Bronchial epithelial cell (primary cell): ENCODE data around the gene ADCY7. TPM values are rescaled to one million over a fixed set of nuclear protein-coding genes. Genes with fewer than 3 reads are reported as not detected.

Experiments used
- DNase-seq: peaks from one replicate; pipeline ENCODE4 v3.0.0-alpha.2; 2010; ENCODE audit warnings: low read depth
- FAIRE-seq: peaks from 2 replicates; lab custom pipeline; 2011; peaks lifted over from hg19 to GRCh38; lab: Jason Lieb, UNC
- H3K27me3 ChIP-seq: 2 replicates; pipeline ENCODE4 v1.5.1; 2011; ENCODE audit warnings: low read length; ENCODE audit not compliant: control insufficient read depth, insufficient read depth
- H3K36me3 ChIP-seq: 2 replicates; pipeline ENCODE4 v1.5.1; 2011; ENCODE audit warnings: low read length; ENCODE audit not compliant: control insufficient read depth, insufficient read depth
- H3K4me3 ChIP-seq: 2 replicates; pipeline ENCODE4 v1.5.1; 2011; ENCODE audit warnings: mild to moderate bottlenecking, low read depth, low read length, control low read depth
- CTCF ChIP-seq: IDR thresholded peaks from 2 replicates; pipeline ENCODE4 v1.5.1; 2011; ENCODE audit warnings: mild to moderate bottlenecking, moderate library complexity, low read length, control low read depth, inconsistent platforms; ENCODE audit not compliant: insufficient read depth, severe bottlenecking
- total RNA-seq: library from RNA; depleted of rRNA; stranded (reverse); fragments of >200 nt; gene quantifications from 2 replicates; pipeline ENCODE4 v1.2.1, GENCODE V29; 2014

Gene ADCY7
- total RNA-seq, 1 donor from 2014 or later, result 29.2 TPM

DNA sequence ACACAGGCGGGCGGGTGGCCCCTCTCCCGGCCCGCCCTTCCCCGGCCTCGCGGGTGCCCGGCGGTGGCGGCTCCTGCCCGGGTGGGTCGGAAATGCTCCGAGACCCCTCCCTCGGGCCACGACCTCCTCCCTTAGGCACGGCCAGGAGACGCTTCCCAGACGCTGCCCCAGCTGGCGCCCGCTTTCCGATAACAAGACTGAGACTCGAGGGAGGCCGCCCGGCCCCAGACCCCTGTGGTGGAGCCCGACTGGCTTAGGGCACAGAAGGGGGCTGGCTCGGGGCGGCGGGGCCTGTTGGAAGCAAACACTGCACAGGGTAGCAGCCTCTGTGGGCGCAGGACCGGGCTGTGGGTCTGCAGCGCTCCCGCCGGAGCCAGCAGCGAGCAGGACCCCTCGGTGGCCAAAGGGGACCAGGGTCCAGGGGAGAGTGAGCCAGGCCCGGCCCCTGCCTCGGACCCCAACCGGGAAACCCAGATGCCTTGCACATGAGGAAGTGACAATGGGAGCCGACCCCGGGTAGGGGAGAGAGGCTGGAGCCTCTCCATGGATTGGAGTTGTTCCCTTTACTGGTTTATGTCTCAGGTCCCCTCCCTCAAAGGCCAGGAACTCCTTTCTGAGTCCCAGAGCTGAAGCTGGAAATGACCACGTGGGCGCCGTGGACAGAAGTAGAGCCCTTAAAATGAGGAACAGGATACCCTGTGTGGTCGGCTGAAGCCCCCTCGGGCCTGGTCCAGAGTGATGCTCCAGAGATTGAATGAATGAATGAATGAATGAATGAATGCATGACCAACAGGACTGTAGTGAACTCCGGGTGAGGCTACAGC is 19.8 kb upstream of the ADCY7 start:
- no peaks in the 10 kb centered on the region for H3K27me3 ChIP-seq
- DNase-seq (no peak), FAIRE-seq (no peak)
- no peaks in the 10 kb centered on the region for H3K36me3 ChIP-seq
- no peak for TF ChIP-seq CTCF
- H3K4me3 ChIP-seq, result peak overlapping the region; percentile 65

GRCh38 chr16:50247123-50247905 is 19.0 kb upstream of the ADCY7 start:
- no peak for TF ChIP-seq CTCF
- Histone ChIP-seq H3K36me3 (no peaks in the 10 kb centered on the region), H3K27me3 (no peaks in the 10 kb centered on the region), H3K4me3 (no peak overlapping the region)
- DNase-seq (no peak), FAIRE-seq (no peak)

- no peak for TF ChIP-seq CTCF
- no peaks in the 10 kb centered on the region for H3K27me3 ChIP-seq
- H3K36me3 ChIP-seq, result no peaks in the 10 kb centered on the region
- DNase-seq (no peak), FAIRE-seq (no peak)
- H3K4me3 ChIP-seq, result no peak overlapping the region
Observed at GRCh38 chr16:50247906-50248608, 18.3 kb upstream of the ADCY7 start.

GRCh38 chr16:50248845-50249244 is 17.5 kb upstream of the ADCY7 start:
- Histone ChIP-seq H3K27me3 (no peaks in the 10 kb centered on the region), H3K4me3 (no peak overlapping the region), H3K36me3 (no peaks in the 10 kb centered on the region)
- no peak for DNase-seq
- no peak for FAIRE-seq
- TF ChIP-seq CTCF, result no peak

DNA sequence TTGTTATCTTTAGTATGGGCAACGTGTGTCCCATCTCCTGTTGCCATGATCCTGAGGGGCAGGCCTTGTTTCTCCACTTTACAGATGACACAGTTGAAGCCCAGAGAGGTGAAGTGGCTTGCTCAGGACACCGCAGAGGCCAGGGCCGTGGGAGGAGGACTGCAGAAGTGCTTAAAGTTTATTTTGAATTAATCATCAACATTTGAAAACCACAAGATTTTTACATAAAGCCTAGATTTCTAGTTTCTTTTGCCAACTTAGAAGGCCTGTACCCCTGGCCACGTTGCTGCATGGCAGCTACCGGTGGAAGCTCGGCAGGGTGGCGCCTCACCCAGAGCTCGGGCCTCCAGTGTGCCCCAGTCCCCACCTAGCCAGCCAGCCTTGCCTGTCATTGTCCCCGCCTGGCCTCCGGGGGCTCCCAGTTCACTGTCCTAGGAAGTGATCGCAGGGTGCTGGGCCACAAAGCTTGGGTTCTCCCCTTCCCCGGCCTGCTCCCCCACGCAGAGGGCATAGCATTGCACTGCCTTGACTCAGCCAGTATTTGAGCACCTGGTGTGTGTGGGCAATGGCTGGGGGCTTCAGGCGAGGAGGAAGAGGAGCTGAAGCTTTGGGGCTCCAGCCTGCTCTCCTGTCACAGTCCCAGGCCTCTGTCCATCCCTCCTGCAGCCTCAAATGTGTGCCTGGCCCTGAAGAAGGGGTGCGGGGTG is 14.8 kb upstream of the ADCY7 start:
- DNase-seq (peak; percentile 53), FAIRE-seq (no peak)
- no peak for TF ChIP-seq CTCF
- H3K4me3 ChIP-seq, result no peak overlapping the region
- H3K36me3 ChIP-seq, result no peaks in the 10 kb centered on the region
- H3K27me3 ChIP-seq, result no peaks in the 10 kb centered on the region
